ENCODE results near the gene AFG3L2. TPM values are rescaled to one million over a fixed set of nuclear protein-coding genes. Genes with fewer than 3 reads are reported as not detected.

Gene AFG3L2
- total and polyA plus RNA-seq, 3 donors from 2014 or later: 47.6 to 63.6 (median 57.4) TPM

- WGBS, 2 donors: 85 to 91% methylated on average over 5 of the region's 5 CpGs
- Histone ChIP-seq H3K4me3 (no peak overlapping the region), H3K36me3 (ENCODE audit: low read depth, missing control alignments) (no peaks in the 10 kb centered on the region)
Observed at GRCh38 chr18:12340945-12341660, 35.9 kb downstream of the AFG3L2 start.

GRCh38 chr18:12338382-12338781, 38.6 kb downstream of the AFG3L2 start:
- H3K4me3 ChIP-seq: no peak overlapping the region
- no peaks in the 10 kb centered on the region for H3K36me3 ChIP-seq (ENCODE audit: low read depth, missing control alignments)
- no peak for DNase-seq
- no peak overlapping the region for H3K27ac ChIP-seq
- 79 to 87% methylated on average over 2 of the region's 2 CpGs for WGBS, 2 donors
- intact Hi-C loops (cut with DNase I; ENCODE audit: low total_unique reads): no loop called here
- no peaks in the 10 kb centered on the region for H3K27me3 ChIP-seq
- TF ChIP-seq POLR2A (IDR thresholded peaks at IDR 0.05) (no peak), CTCF (IDR thresholded peaks at IDR 0.05) (no peak)
- peaks cover 3% of the 10 kb centered on the region for H3K4me1 ChIP-seq
- H3K9me3 ChIP-seq: no peaks in the 10 kb centered on the region

More at GRCh38 chr18:12340945-12341660, 35.9 kb downstream of the AFG3L2 start:
- H3K27ac ChIP-seq: no peak overlapping the region
- H3K27me3 ChIP-seq: no peaks in the 10 kb centered on the region
- H3K4me1 ChIP-seq: peaks cover 3% of the 10 kb centered on the region
- TF ChIP-seq POLR2A (IDR thresholded peaks at IDR 0.05): no peak
- no peak for TF ChIP-seq CTCF (IDR thresholded peaks at IDR 0.05)
- DNase-seq: no peak
- intact Hi-C loops (cut with DNase I; ENCODE audit: low total_unique reads): no loop called here
- H3K9me3 ChIP-seq: no peaks in the 10 kb centered on the region

GRCh38 chr18:12336887-12337286, 40.1 kb downstream of the AFG3L2 start:
- Histone ChIP-seq H3K27ac (no peak overlapping the region), H3K36me3 (ENCODE audit: low read depth, missing control alignments) (no peaks in the 10 kb centered on the region), H3K4me1 (peaks cover 3% of the 10 kb centered on the region), H3K4me3 (no peak overlapping the region), H3K27me3 (no peaks in the 10 kb centered on the region), H3K9me3 (no peaks in the 10 kb centered on the region)
- 81 to 90% methylated on average over 6 of the region's 6 CpGs for WGBS, 2 donors
- TF ChIP-seq CTCF (IDR thresholded peaks at IDR 0.05): no peak
- no peak for TF ChIP-seq POLR2A (IDR thresholded peaks at IDR 0.05)
- intact Hi-C loops (cut with DNase I; ENCODE audit: low total_unique reads): no loop called here
- no peak for DNase-seq

GRCh38 chr18:12336171-12336613, 40.8 kb downstream of the AFG3L2 start:
- H3K36me3 ChIP-seq (ENCODE audit: low read depth, missing control alignments): no peaks in the 10 kb centered on the region
- 69 to 76% methylated on average over 2 of the region's 2 CpGs for WGBS, 2 donors
- intact Hi-C loops (cut with DNase I; ENCODE audit: low total_unique reads): no loop called here
- no peak overlapping the region for H3K4me3 ChIP-seq
- H3K4me1 ChIP-seq: peaks cover 3% of the 10 kb centered on the region
- H3K27ac ChIP-seq: no peak overlapping the region
- TF ChIP-seq POLR2A (IDR thresholded peaks at IDR 0.05) (no peak), CTCF (IDR thresholded peaks at IDR 0.05) (no peak)
- no peaks in the 10 kb centered on the region for H3K27me3 ChIP-seq
- H3K9me3 ChIP-seq: no peaks in the 10 kb centered on the region
- DNase-seq: no peak

GRCh38 chr18:12335503-12335902, 41.5 kb downstream of the AFG3L2 start:
- Histone ChIP-seq H3K9me3 (no peaks in the 10 kb centered on the region), H3K27ac (no peak overlapping the region), H3K27me3 (no peaks in the 10 kb centered on the region), H3K4me3 (no peak overlapping the region), H3K36me3 (ENCODE audit: low read depth, missing control alignments) (no peaks in the 10 kb centered on the region), H3K4me1 (peaks cover 3% of the 10 kb centered on the region)
- no peak for DNase-seq
- WGBS, 2 donors: 78 to 80% methylated on average over 7 of the region's 7 CpGs
- TF ChIP-seq POLR2A (IDR thresholded peaks at IDR 0.05) (no peak), CTCF (IDR thresholded peaks at IDR 0.05) (no peak)
- intact Hi-C loops (cut with DNase I; ENCODE audit: low total_unique reads): no loop called here
